NK-92 treated with Interleukin-12 subunit alpha and Interleukin-12 subunit beta, amount 100 ng/mL, for 24 hours (cell line): Measurements from ENCODE around the gene TMPRSS7.
"Not testable (repeated sequence)": the region's sequence is repeated elsewhere in the genome, so short reads cannot be mapped to it uniquely, and the experiment has no call there.

Experiments used
- DNase-seq: peaks from one replicate; lab custom pipeline; 2025; lab: John Stamatoyannopoulos, UW

Gene TMPRSS7

DNA sequence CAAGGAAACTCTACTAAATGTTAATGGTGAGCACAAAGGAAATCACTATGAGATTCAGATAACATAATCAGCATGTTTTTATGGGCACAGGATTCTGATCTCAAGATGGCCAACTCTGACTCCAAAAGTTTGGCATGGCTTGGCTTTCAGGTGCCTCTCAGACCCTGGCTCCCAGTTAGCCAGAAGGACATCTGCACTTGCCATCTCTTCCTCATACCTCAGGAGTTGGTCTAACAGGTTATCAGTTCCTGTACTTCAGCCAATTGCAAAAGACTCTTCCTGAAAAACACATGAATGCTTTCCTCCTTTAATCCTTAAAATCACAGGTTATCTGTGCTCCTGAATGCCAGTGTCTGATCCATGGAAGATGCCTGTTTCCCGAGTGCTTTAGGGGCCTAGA lies 25.0 kb downstream of the TMPRSS7 start:
- DNase-seq, result no peak

DNA sequence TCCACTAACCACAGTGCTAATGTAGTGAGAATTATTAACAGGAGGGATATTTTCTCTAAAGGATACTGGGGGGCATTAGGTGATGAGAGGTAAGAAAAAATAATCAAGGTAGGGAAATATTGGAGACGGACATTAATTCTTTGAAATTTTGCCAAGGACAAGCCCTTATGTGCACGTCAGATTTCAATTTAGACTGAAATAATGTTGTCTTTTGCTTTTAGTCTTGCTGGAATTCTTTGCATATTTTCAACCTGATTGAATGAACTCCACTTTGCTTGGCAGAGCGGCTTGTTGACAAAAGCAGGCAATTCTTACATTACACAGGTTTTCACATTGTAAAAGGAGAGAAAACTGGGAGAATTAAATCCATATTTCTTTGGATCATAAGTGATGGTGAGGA lies 26.6 kb downstream of the TMPRSS7 start:
- no peak for DNase-seq

DNA sequence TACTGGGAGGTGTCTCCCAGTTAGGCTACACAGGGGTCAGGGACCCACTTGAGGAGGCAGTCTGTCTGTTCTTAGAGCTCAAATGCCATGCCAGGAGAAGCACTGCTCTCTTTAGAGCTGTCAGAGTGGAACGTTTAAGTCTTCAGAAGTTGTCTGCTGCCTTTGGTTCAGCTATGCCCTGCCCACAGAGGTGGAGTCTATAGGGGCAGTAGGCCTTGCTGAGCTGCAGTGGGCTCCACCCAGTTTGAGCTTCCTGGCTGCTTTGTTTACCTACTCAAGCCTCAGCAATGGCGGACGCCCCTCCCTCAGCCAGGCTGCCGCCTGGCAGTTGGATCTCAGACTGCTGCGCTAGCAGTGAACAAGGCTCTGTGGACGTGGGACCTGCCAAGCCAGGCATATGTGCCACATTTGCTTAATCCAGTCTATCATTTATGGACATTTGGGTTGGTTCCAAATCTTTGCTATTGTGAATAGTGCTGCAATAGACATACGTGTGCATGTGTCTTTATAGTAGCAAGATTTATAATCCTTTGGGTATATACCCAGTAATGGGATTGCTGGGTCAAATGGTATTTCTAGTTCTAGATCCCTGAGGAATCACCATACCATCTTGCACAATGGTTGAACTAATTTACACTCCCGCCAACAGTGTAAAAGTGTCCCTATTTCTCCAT lies 38.0 kb downstream of the TMPRSS7 start:
- not testable (repeated sequence) for DNase-seq

DNA sequence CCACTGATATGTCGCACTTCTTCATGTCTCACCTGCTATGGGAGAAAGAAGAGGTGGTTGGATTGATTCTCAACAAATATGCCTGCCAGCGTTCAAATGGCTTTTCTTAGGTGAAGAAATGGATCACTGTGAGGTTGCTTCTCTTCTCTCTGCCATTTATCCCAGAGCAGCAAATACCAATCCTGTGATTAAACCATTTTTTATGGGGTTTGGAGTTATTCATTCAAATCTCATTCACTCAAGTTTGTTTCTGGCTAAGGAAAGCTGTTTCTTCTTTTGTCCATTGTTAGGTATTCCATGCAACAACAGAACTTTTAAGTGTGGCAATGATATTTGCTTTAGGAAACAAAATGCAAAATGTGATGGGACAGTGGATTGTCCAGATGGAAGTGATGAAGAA lies 39.5 kb downstream of the TMPRSS7 start:
- DNase-seq, result no peak

DNA sequence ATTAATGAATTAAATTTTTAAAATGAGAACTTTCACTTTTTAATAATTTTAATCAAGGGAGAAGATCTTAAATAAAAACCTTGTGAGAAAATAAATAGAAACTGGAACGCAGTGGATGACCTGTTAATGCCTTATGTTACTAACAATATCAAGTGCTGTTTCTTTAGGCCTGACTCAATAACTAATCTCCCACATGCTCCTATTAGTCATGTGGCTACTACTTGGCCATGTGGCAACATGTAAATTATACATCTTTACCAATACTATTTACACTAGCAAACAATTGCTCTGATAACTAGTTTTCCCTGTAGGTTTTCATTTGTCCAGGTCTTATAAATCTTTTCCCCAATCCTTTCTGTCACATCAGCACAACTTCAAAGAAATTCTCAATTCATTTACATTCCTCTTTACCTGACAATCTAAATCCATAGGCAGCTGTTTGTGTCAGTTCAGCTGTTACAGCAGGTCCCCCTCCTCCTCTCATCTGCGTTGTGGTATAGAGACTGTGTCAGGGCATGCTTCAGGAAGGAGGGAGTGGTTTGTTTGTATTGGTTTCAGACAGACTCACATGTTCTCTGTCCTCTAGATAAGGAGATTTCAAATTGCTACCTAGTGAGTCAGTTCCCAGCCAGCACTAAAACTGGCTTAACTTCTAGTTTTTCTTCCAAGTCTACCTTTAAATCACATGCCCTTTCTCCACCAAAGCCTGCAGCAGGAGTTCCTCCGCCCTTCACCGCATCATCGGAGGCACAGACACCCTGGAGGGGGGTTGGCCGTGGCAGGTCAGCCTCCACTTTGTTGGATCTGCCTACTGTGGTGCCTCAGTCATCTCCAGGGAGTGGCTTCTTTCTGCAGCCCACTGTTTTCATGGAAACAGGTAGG lies 40.3 kb downstream of the TMPRSS7 start:
- no peak for DNase-seq

DNA sequence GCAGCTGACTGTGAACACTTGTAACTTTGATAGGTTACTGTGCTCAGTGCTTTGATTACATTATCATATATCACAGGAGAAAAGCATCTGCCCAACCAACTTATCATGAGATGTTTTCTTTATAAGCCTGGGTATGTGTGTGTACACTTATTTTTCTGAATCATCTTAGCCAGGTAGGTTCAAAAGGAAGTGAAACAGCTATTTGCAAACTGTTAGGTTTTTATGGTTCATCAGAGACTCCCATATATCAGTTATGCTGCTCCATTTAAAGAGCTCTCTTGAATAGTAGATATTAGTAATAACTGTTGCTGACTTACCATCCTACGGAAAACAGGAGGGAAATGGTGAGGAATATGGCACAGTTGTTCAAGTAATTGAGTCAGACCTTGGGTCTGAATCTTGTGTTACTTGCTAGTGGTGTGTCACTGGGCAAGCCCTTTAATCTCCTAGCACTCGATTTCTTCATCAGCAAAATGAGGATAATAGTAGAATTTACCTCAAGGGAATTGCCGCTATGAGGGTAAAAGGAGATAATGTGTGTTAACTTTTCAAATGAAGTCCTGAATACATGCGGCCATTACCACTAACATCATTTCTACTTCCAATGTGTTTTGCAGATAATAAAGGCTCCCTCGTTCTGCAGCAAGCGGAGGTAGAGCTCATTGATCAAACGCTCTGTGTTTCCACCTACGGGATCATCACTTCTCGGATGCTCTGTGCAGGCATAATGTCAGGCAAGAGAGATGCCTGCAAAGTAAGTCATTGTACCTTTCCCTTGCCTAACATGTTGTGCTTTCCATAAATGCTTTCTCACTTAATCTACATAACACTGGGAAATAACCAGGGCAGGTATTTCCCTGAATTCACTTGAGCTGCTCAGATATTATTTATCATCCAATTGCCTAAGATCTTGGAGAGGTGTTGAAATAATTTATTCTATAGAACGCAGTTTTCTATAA lies 43.9 kb downstream of the TMPRSS7 start:
- DNase-seq, result no peak

DNA sequence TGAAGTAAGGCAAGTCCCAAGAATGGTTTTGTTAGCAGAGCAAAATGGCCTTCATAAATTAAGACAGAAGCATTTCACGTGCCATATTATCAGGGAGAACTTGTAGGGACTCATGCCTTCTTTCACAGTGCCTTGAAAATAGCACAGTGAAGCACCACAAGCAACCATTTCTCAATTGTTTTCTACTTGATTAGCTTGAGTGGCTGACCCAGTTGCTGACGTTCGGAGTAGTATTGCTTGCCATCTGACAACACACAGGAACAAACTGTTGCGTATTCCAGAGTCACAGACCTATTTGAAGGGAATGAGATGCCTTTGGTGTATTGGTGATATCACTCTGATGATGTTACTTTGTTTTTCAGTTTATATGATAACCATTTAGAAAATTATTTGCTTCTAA lies 48.7 kb downstream of the TMPRSS7 start:
- DNase-seq, result no peak

DNA sequence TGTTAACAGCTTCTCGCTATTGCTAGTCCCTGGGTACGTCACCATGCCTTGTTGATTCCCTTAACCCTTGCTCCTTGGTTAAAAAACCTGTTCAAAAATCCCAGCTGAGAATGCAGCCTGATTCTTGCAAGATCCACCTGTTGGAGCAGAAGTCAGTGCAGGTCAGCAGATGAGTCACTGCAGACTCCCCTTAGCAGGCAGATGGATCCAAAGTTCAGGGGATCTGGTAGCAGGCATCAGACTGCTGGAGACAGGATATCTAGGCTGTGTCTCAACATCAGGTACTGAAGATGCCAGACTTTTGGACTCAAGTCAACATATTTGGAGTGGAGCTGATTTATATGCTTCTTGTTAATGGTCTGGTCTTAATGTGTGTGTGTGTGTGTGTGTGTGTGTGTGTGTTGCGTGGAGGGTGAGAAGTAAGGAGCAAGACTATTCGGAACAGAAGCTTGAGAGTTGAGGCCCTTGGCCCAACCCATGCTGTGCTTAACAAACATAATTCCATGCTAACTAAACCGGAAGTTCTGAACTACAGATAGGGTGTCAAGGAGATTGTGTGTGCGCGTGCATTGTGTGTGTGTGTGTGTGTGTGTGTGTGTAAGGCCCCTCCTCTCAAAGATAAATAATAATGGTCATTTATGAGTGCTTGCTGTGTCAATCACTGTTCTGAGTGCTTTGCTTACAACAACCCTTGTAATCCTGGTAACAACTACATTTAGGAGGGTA lies 50.6 kb downstream of the TMPRSS7 start:
- no peak for DNase-seq

DNA sequence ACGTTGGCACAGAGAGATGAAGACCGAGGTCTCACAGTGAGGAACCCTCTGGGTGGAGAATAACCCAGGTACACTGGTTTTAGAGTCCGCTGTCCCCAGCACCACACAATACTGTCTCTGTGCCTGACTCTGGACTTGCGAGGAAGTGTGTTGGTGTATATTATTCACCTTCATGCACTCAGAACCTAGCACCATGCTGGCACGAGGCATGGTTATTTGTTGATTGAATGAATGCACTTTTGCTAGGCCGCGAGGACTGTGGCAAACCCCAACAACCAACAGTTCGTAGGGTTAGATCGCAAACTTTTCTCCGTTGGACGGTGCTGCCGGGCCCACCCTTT lies 51.2 kb downstream of the TMPRSS7 start:
- DNase-seq, result no peak

DNA sequence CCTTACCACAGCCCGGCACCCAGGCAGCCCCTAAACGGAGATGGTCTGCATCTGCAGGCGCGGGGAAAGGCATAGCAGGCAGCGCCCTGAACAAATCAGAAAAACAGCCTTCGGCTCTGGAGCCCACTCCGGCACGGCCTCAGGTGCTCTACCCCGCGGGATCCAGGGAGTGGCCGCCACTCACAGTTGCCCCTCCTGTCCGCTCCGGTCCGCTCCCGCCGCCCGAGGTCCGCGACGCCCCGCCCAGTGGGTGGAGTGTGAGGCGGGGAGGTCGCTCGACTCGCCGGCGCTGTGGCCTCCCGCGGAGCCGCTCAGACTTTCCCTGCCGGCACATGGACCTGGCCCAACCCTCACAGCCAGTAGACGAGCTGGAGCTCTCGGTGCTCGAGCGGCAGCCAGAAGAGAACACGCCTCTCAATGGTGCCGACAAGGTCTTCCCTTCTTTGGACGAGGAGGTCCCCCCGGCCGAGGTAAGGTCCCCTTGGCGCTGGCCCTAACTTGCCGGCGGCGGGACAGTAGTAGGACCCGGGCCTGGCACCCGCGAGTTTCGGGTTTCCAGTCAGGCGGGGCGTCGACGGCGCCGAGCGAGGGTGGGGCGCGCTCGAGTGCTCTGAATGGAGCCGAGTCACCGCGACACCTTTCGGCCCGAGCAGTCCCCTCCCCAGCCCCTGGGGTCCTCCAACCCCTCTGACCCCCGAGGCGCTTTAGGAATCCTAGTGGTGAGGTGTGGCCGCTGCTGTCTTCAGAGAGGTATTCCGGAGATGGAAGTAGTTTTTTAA lies 51.7 kb downstream of the TMPRSS7 start, which contains the start of gene C3orf52:
Gene C3orf52 (plus strand): TSS at position 314 of the 779 bp plus-strand sequence. CDS start 19 bp downstream, at position 333.
- no peak for DNase-seq

DNA sequence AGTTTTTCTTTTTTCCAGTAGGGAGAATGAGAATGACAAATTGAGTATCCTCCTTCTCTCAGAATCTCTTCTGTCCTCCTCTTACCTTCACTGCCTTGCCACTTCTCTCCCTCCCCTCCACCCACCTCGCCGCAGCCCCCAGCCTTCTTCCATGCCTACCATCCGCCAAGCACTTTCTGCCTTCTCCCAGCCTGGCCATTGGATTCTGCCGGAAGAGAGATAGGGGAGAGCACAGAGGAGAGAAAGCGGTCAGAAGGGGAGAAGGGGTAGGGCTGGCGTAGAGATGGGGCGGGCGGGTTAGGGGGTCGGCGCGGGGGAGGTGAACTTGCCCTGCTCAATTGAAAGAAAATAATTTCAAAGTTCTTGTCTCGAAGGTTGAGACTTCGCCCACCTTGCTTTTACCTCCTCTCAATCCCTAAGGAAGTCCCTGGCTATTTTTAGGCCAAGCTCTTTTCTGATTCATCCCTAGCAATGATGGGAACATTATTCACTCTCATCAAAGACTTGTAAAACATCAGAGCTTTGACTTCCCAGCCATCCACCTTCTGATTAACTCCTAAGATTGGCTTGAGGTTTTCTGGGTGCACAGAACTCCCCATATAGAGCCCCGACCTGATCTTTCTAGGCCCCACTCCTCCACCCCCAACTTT lies 52.5 kb downstream of the TMPRSS7 start:
- DNase-seq, result no peak

DNA sequence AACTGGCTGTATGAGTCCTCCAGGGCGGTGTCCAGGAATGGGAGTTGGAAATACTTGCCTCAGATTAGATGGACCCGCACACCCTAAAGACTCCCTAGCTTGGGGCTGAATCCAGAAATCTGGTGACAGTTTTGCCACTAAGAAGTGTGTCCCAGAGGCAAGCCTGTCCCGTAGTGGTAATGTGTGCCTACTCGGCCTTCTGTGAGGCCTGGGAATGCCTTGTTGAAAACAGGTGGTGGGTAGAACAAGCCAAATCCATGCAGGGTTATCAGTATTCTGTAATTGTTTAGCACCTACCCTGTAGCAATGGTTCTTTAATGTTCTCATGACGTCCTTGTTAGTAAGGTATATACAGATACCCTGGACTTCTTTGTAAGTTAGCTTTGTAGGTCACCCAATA lies 53.2 kb downstream of the TMPRSS7 start:
- DNase-seq, result no peak

DNA sequence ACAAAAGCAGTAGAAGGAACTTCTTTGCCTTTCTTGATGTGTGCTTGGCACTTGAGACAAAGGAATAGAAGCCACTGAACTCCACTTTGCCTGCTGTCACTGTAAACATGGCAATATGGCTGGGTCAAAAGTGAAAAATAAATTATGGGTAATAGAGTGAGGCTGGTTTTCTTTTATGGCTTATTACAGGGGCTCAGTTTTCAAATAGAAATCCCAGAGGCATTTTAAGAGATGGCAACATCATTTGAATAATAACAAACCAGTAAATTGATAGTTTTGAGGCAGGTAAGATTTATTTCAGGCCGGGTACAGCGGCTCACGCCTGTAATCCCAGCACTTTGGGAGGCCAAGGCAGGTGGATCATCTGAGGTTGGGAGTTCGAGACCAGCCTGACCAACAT lies 54.4 kb downstream of the TMPRSS7 start:
- DNase-seq, result no peak

DNA sequence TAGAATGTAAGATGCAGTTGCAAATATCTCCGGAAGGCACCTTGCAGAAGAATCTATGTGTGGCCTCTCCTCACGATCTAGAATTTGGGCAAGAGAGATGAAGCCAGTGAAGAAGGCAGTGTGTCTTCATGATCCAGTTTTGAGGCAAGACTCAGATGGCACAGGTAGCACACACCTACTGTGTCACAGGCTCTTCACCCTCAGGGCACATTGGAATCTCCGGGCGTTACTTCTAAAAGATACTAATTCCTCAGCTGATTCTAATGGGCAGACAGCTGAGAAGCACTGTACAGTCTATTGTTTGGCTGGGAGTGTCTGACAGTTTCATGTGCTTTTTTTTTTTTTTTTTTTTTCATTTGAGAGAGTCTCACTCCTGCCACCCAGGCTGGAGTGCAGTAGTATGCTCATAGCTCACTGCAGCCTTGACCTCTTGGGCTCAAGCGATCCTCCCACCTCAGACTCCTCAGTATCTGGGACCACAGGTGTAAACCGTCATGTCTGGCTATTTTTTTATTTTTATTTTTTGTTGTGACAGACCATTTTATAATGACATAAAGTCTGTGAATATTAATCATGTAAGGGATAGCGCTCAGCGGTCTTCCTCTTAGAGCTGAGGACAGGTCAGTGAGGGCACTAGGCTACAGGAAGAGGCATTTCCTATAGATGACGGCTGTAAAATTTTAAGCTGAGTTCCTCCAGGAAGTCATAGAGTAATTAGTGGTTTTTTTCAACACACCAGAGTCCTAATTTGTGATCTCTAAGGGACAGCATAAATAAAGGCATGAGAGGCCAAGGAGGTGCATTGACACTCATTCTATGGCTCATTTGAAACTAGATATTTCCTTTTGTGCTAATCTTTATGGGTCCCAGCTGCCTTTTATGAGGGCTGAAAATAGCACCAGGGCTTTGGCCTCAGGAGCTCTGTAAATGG lies 55.7 kb downstream of the TMPRSS7 start:
- no peak for DNase-seq

DNA sequence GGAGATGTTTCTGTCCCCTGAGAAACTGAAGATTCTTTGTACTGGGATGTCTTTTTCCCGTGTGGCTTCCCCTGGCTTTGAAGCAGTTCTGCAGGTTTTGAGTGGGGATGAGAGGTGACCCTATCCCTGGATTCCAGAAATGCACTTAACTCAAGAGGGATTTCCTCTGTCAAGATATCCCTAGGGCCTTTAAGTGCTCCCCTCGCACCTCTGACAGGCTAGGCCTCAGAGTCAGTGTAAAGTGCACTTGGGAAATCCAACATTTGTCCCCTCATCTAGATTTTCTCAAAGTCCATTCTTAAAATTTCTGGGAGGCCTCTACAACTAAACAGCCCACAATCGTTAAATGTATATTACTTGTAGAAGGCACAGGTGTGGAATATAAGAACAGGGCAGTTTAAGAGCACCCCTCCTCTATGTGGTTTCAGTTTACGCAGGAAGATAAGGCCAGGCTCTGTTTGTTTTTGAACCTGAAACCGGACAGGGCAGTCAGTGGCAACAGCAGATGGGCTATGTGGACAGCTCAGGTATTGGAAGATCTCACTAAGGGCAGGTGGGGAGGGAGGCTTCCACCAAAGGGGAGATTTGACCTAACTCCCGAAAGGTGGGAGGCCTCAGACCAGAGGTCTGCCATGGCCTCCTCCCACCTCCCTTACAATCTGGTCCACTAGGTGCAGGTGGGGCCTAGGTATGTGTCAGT lies 56.5 kb downstream of the TMPRSS7 start:
- no peak for DNase-seq

DNA sequence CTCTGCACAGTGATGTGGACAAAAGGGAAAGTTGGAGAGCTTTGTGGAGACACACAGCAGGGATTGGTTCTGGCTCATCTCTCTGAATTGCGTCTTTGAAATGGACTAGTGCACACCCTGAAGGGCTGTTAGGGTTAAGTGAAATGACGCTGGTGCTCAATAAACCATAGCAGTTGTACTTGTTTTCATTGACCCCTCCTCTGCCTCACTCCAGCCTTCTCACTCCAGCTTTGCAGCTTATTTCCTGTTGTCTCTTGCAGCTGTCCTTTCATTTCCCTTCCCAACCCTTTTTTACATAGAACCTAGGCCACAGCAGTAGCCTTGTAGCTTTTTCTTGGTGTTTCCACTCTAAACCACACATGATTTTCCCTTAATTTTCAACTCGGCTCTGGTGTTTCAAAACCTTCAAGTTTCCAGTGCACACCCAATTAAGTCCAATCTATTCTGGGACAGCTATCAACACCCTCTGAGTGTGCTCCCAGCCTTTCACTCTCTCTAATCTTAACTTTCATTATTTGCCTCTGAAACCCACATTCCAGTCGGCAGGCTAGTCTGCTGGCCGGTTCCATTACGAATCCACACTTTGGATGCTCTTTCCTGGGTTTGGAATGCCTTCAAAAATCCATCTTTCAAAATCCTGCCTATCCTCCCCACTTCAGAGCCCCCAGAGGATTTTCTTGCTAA lies 58.1 kb downstream of the TMPRSS7 start:
- DNase-seq, result no peak

DNA sequence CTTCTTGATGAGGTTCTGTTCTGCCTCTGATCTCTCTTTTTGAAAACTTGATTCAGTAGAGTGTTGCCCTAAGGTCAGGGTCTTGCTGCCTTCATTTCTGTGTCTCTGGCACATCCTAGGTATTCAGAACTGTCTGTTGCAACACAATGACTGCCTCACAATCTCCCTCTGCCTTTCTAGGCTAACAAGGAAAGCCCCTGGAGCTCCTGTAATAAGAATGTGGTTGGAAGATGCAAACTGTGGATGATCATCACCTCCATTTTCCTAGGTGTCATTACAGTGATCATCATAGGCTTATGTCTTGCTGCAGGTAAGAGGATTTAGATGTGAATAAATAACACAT lies 58.6 kb downstream of the TMPRSS7 start:
- DNase-seq, result no peak

DNA sequence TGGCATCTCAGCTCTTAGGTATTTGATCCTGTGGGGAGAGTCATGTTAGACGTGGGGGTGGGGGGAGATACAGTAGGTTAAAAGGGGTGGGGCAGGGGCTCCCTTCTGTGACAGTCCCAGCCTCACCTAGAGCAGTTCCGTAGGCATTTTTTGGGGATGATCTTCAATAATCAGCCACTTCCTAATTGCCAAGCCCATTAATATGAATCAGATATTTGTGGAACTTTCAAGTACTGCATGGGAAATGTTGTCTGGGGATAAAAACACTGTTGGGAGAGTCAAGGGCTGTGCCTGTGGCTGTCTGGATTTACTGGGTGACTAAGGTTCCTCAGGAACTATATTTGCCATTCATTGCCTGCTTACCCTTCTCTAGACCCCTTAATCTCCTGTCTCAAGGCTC lies 61.2 kb downstream of the TMPRSS7 start:
- DNase-seq, result no peak
